ENCODE measurements around the gene ZNF684.

DNA sequence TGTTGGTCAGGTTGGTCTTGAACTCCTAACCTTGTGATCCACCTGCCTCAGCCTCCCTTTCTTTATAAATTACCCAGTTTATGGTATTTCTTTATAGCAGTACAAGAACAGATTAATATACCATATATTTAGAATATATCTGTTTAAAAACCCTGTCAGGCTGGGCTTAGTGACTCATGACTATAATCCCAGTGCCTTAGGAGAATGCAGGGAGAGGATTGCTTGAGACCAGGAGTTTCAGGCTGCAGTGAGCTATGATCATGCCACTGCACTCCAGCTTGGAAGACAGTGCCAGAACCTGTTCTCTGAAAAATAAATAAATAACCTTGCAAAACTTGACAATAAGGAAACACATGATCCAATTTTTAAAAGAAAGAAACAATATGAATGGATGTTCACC is 43.9 kb downstream of the ZNF684 start:
- no peak for TF ChIP-seq ZNF274 (IDR thresholded peaks at IDR 0.05; ENCODE audit: low read depth, low read length)
- no peak for TF ChIP-seq YY1 (IDR thresholded peaks at IDR 0.05; ENCODE audit: insufficient read depth, insufficient read length)
